Measurements from ENCODE around the gene AGPAT4.

AGPAT4 gene

GRCh38 chr6:161168281-161168891 lies 105.5 kb downstream of the AGPAT4 start:
- H3K36me3 ChIP-seq (ENCODE audit: control insufficient read depth, low read length) = no peaks in the 10 kb centered on the region
- H3K4me1 ChIP-seq (ENCODE audit: control insufficient read depth, low read length) = peaks cover 48% of the 10 kb centered on the region
- peak overlapping the region; percentile 72 for H3K4me3 ChIP-seq (ENCODE audit: low read length)
- peak overlapping the region; percentile 96 for H3K27ac ChIP-seq (ENCODE audit: low read depth, low read length)
- no peak for TF ChIP-seq CTCF (IDR thresholded peaks at IDR 0.05; ENCODE audit: low read depth, low read length, poor library complexity, severe bottlenecking)
- no peak for TF ChIP-seq EZH2phosphoT487 (IDR thresholded peaks at IDR 0.05; ENCODE audit: borderline replicate concordance, low read length)
- H3K9me3 ChIP-seq (ENCODE audit: control insufficient read depth, insufficient read depth, low read length) = peaks cover 6% of the 10 kb centered on the region; the same call in 1 of the 2 replicates
- no peaks in the 10 kb centered on the region for H3K27me3 ChIP-seq (ENCODE audit: control insufficient read depth, low read length)
- no peaks in the 10 kb centered on the region for H3K79me2 ChIP-seq (ENCODE audit: control insufficient read depth, low read length)
- no peaks in the 10 kb centered on the region for H4K20me1 ChIP-seq (ENCODE audit: control insufficient read depth, insufficient read depth, low read depth, low read length)
- peaks cover 20% of the 10 kb centered on the region for H3F3A ChIP-seq (ENCODE audit: control insufficient read depth, insufficient read depth)
- H3K4me2 ChIP-seq (ENCODE audit: low read length) = peak overlapping the region; percentile 86
- no peaks in the 10 kb centered on the region for H3K9me2 ChIP-seq (replicated peaks; ENCODE audit: control insufficient read depth, low read length)

GRCh38 chr6:161166677-161167076 lies 107.2 kb downstream of the AGPAT4 start:
- no peaks in the 10 kb centered on the region for H3K9me2 ChIP-seq (replicated peaks; ENCODE audit: control insufficient read depth, low read length)
- H3K4me1 ChIP-seq (ENCODE audit: control insufficient read depth, low read length) = peaks cover 38% of the 10 kb centered on the region
- TF ChIP-seq CTCF (IDR thresholded peaks at IDR 0.05; ENCODE audit: low read depth, low read length, poor library complexity, severe bottlenecking) (no peak), EZH2phosphoT487 (IDR thresholded peaks at IDR 0.05; ENCODE audit: borderline replicate concordance, low read length) (no peak)
- H3K4me2 ChIP-seq (ENCODE audit: low read length) = no peak overlapping the region
- H3K4me3 ChIP-seq (ENCODE audit: low read length) = no peak overlapping the region
- no peaks in the 10 kb centered on the region for H3K36me3 ChIP-seq (ENCODE audit: control insufficient read depth, low read length)
- H3K27ac ChIP-seq (ENCODE audit: low read depth, low read length) = no peak overlapping the region
- no peaks in the 10 kb centered on the region for H3K9me3 ChIP-seq (ENCODE audit: control insufficient read depth, insufficient read depth, low read length)
- no peaks in the 10 kb centered on the region for H4K20me1 ChIP-seq (ENCODE audit: control insufficient read depth, insufficient read depth, low read depth, low read length)
- H3F3A ChIP-seq (ENCODE audit: control insufficient read depth, insufficient read depth) = peaks cover 20% of the 10 kb centered on the region
- H3K27me3 ChIP-seq (ENCODE audit: control insufficient read depth, low read length) = no peaks in the 10 kb centered on the region
- no peaks in the 10 kb centered on the region for H3K79me2 ChIP-seq (ENCODE audit: control insufficient read depth, low read length)

GRCh38 chr6:161166176-161166575 lies 107.7 kb downstream of the AGPAT4 start:
- Histone ChIP-seq H3K4me3 (ENCODE audit: low read length) (no peak overlapping the region), H3K4me1 (ENCODE audit: control insufficient read depth, low read length) (peaks cover 33% of the 10 kb centered on the region), H4K20me1 (ENCODE audit: control insufficient read depth, insufficient read depth, low read depth, low read length) (no peaks in the 10 kb centered on the region), H3F3A (ENCODE audit: control insufficient read depth, insufficient read depth) (peaks cover 20% of the 10 kb centered on the region), H3K9me3 (ENCODE audit: control insufficient read depth, insufficient read depth, low read length) (no peaks in the 10 kb centered on the region), H3K9me2 (replicated peaks; ENCODE audit: control insufficient read depth, low read length) (no peaks in the 10 kb centered on the region), H3K4me2 (ENCODE audit: low read length) (no peak overlapping the region), H3K79me2 (ENCODE audit: control insufficient read depth, low read length) (no peaks in the 10 kb centered on the region), H3K27me3 (ENCODE audit: control insufficient read depth, low read length) (no peaks in the 10 kb centered on the region), H3K27ac (ENCODE audit: low read depth, low read length) (no peak overlapping the region), H3K36me3 (ENCODE audit: control insufficient read depth, low read length) (no peaks in the 10 kb centered on the region)
- TF ChIP-seq CTCF (IDR thresholded peaks at IDR 0.05; ENCODE audit: low read depth, low read length, poor library complexity, severe bottlenecking) = no peak
- TF ChIP-seq EZH2phosphoT487 (IDR thresholded peaks at IDR 0.05; ENCODE audit: borderline replicate concordance, low read length) = no peak

Data from DOHH2 (cell line).